Stimulated activated naive B cell treated with anti-CD40 and anti-IgM and Interleukin-4, amounts not matched to agents 10 μg/mL and 1 μg/mL and 100 μg/mL, for 72 hours (primary cell): ENCODE results near the gene ELMO1.

Experiments
- ATAC-seq, 2 donors: fragments of 150-1000 bp; cut with Tn5 transposase; replicated peaks; 2 replicates each; pipeline ENCODE4 v1.10.0; 2021; ENCODE audit warnings: moderate library complexity in 1 of 2
- DNase-seq: peaks from one replicate; pipeline ENCODE4 v3.0.0; 2021
- H3K27ac Mint-ChIP-seq: one replicate; pipeline ENCODE4 v1.8.0; 2022; ENCODE audit warnings: mild to moderate bottlenecking, mixed read lengths
- H3K27me3 Mint-ChIP-seq, 2 donors: one replicate each; pipeline ENCODE4 v1.8.0; 2022; ENCODE audit warnings: mixed read lengths in 2 of 2
- H3K36me3 Mint-ChIP-seq, 2 donors: one replicate each; pipeline ENCODE4 v1.8.0; 2022; ENCODE audit warnings: mixed read lengths in 2 of 2, mild to moderate bottlenecking in 1 of 2
- H3K4me1 Mint-ChIP-seq, 2 donors: one replicate each; pipeline ENCODE4 v1.8.0; 2022; ENCODE audit warnings: mixed read lengths in 2 of 2, mild to moderate bottlenecking in 1 of 2
- H3K4me3 Mint-ChIP-seq, 2 donors: one replicate each; pipeline ENCODE4 v1.8.0; 2022; ENCODE audit warnings: mild to moderate bottlenecking in 2 of 2, mixed read lengths in 2 of 2, moderate library complexity in 1 of 2
- H3K9me3 Mint-ChIP-seq, 2 donors: one replicate each; pipeline ENCODE4 v1.8.0; 2022; ENCODE audit warnings: mixed read lengths in 2 of 2, mild to moderate bottlenecking in 1 of 2

ELMO1 gene

DNA sequence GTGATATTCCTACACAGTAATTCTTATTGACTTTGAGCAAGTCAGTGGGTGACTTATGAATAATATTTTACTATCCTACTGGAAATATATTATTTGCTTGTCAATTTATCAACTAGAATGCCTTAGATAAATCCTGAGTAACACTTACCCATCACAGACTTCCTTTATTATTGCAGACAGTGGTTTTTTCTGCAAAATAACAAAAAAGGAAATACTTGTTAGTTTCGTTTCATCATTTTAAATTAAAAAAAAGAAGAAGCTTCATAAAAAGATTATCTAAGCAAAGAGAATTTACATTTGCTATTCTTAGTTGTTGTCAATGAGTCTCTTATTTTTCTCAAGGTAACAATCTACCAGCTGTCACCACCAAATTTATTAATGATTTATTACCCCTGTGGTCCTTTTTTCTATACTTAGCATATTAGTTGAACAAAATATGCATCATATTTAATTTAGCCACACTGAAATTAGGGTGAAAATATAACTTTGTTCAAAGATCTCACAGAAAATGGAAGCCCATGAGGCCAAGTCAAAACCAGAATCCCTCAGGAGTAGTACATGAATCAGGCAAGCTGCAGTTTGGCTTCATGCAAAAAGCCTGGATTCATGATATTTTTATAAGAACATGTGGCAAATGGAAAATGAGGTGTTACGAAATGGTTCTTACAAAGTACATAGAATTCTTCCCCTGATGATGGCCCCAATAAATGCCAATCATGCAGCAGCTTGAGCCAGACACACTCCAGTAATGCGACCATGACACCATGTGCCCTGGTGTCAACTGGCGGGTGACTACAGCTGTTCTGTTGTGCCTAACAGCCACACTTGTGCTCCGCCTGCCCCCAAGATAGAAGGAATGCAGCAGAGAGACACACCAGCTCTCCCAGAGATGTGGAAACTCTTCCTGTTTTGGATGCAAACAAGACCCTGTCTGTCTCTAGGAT is 132.6 kb downstream of the ELMO1 start:
- peaks cover 25 to 43% of the 10 kb centered on the region in 2 donors for H3K4me1 Mint-ChIP-seq
- ATAC-seq (no peak), DNase-seq (no peak)
- H3K9me3 Mint-ChIP-seq = peaks cover 2 to 3% of the 10 kb centered on the region in 2 donors
- H3K36me3 Mint-ChIP-seq = peaks cover 17 to 37% of the 10 kb centered on the region in 2 donors
- H3K27me3 Mint-ChIP-seq = no peaks in the 10 kb centered on the region
- H3K27ac Mint-ChIP-seq = no peak overlapping the region
- H3K4me3 Mint-ChIP-seq = peak overlapping the region; percentile 1 to 25

DNA sequence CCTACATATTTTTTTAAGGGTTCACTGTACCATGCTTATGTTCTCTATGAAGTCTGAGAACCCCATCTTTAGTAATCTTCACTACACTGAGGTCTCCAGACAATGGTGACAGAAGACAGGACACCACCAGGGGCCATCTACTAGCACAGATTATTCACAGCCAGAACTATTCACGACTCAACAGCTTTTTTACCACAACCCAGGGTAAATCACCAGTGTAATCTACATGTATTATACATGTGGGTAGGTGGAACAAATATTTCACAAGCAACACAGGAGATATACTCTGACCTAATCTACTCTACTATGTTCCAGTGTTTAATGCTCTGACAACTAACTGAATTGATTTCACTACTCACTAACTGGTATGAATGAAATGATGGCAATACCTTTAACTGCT is 136.1 kb downstream of the ELMO1 start:
- H3K36me3 Mint-ChIP-seq = peaks cover 46 to 70% of the 10 kb centered on the region in 2 donors
- peaks cover 13 to 15% of the 10 kb centered on the region in 2 donors for H3K9me3 Mint-ChIP-seq
- no peak overlapping the region for H3K4me3 Mint-ChIP-seq
- DNase-seq = no peak
- peak overlapping the region; percentile 62 for H3K27ac Mint-ChIP-seq
- no peaks in the 10 kb centered on the region for H3K27me3 Mint-ChIP-seq
- peaks cover 40 to 71% of the 10 kb centered on the region in 2 donors for H3K4me1 Mint-ChIP-seq
- no peak for ATAC-seq

DNA sequence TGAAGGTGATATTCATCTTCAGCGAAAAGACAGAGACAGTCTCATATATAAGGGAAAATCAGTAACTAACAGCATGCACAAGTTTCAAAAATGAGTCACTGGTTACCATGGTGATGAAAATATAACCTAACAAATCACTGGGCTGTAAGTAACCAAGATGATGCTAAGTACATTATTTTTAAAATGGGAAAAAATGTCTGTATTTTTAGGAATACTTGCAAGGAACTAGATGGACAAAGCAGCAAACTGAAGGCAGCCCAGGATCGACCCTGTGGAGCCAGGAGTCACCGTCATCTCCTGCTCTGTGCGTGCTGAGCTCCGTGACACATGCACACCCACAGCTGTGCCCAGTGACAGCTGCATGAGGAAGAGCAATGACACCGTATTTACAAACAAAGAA is 137.3 kb downstream of the ELMO1 start:
- H3K36me3 Mint-ChIP-seq = peaks cover 49 to 71% of the 10 kb centered on the region in 2 donors
- peak; percentile 89 to 92 for ATAC-seq
- no peak overlapping the region for H3K4me3 Mint-ChIP-seq
- peaks cover 34 to 60% of the 10 kb centered on the region in 2 donors for H3K4me1 Mint-ChIP-seq
- H3K27me3 Mint-ChIP-seq = no peaks in the 10 kb centered on the region
- H3K27ac Mint-ChIP-seq = peak overlapping the region; percentile 90
- peak; percentile 12 for DNase-seq
- peaks cover 12% of the 10 kb centered on the region in 2 donors for H3K9me3 Mint-ChIP-seq

DNA sequence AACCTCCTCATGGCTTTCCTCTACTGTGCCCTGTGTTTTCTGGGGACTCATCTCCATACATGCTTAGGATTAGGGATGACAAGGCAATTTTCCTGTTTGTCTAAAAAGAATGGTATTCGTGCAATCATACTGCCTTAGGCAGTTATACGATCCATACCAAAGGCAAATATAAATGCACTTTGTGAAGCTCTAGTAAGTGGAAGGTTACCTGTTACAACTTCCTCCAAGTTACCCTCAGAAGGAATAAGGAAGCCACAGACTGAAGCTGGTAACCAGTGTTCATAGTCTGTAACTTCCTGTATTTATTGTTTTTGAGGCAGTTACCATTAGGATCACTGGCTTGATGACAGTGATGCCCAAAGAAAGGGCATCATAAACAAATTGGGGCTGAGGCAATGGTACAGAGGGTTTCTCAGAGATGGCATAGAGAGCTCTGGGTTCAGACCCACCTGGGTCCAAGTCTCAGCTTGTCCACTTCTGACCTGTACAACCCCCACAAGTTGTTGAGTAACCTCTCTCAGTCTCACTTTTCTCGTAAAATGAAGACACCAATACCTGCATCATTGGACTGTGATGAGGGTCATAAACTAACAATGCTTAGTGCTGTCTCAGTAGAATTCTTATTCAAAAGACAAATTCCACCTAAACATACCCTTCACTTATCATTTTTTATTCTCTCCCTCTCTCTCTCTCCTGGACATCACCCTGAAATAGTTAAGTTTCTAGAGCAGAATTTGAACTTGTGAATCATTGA is 138.2 kb downstream of the ELMO1 start:
- Mint-ChIP-seq H3K9me3 (peaks cover 12% of the 10 kb centered on the region in 2 donors), H3K36me3 (peaks cover 54 to 78% of the 10 kb centered on the region in 2 donors), H3K4me3 (peak overlapping the region; percentile 1 to 25), H3K27ac (peak overlapping the region; percentile 90), H3K27me3 (no peaks in the 10 kb centered on the region), H3K4me1 (peaks cover 31 to 55% of the 10 kb centered on the region in 2 donors)
- DNase-seq = no peak
- peak; percentile 79 to 80 for ATAC-seq

DNA sequence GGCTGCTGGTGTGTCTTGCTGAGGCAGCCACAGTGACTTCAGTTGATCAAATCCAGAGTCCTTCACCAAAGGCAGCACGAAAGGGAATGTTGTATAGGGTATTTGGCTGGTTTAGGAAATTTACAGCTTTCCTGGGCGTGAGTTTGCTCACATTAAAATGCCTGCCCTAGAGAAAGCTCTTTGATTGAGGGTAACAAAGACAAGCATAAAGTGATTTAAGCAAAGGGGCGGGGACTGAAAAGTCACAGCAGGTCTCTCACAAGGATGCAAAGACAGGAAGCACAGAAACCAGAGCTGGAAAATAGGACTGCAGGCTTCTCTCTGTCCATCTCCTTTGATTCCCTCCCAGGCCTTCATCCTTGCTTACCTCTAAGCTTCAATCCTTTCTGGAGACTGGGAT is 139.2 kb downstream of the ELMO1 start:
- ATAC-seq (no peak), DNase-seq (no peak)
- no peaks in the 10 kb centered on the region for H3K27me3 Mint-ChIP-seq
- H3K36me3 Mint-ChIP-seq = peaks cover 54 to 88% of the 10 kb centered on the region in 2 donors
- no peak overlapping the region for H3K4me3 Mint-ChIP-seq
- peaks cover 12% of the 10 kb centered on the region in 2 donors for H3K9me3 Mint-ChIP-seq
- H3K27ac Mint-ChIP-seq = peak overlapping the region; percentile 20
- H3K4me1 Mint-ChIP-seq = peaks cover 31 to 55% of the 10 kb centered on the region in 2 donors

DNA sequence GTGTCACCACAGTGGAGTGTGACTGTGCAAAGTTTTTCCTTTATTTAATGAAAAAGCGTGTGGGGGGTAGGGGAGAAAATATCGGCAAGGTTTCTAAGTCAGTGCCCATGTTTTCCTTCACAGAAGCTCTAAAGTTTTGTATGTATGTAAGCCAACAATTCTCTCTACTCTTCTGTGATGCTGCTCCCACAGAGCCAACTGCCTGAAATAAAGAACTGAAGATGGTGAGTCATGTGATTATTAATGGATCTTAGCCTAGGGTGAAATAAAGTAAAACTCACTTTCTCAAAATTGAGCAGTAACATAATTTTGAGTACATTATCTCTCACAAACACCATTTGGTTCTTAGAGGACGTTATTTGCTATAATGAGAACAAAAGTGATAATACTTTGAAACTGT is 143.7 kb downstream of the ELMO1 start:
- no peak for ATAC-seq
- Mint-ChIP-seq H3K27ac (no peak overlapping the region), H3K4me1 (peaks cover 11 to 17% of the 10 kb centered on the region in 2 donors), H3K36me3 (peaks cover 49 to 83% of the 10 kb centered on the region in 2 donors), H3K9me3 (peaks cover 12% of the 10 kb centered on the region in 2 donors), H3K4me3 (no peak overlapping the region), H3K27me3 (no peaks in the 10 kb centered on the region)
- DNase-seq = no peak

DNA sequence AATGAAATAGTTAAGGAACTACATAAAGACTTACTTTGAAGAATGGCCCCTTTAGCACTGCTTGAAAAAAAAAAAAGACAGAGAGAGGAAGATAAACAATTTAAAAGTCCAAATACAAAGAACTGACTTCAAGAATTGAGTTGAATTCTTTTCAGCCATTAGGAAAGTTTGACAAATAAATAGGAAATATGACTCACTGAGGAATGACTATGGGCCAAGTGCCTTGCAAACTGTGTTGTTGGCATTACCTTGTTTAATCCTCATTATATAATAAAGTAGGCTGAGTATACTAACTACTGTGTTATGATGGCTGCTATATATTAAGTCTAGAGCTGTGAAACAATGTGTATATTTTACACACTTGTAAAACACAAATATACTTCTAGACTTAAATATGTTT is 151.1 kb downstream of the ELMO1 start:
- ATAC-seq = no peak

DNA sequence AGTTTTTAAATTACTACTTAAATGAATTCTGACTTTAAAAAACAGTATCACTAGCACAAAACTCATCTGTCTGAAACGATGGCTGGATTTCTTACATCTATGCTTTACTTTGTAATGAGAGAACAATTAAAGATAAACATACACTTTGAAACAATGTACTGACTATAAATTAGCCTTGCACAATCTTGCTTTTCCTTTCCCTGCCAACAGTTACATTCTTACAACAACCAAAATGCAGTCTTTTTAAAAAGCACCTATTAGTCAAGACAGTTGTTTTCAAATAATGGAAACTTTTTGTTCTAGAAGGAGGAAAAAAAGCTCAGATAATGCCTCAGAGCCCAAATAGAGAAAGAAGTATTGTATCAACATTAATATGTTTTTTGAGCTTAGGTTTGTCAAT is 153.3 kb downstream of the ELMO1 start:
- Mint-ChIP-seq H3K4me1 (peaks cover 8 to 9% of the 10 kb centered on the region in 2 donors), H3K4me3 (no peak overlapping the region), H3K27me3 (no peaks in the 10 kb centered on the region), H3K36me3 (peaks cover 3 to 8% of the 10 kb centered on the region in 2 donors), H3K27ac (no peak overlapping the region), H3K9me3 (no peaks in the 10 kb centered on the region)
- DNase-seq (no peak), ATAC-seq (no peak)

More for the DNA sequence above, 151.1 kb downstream of the ELMO1 start:
- Mint-ChIP-seq H3K4me1 (peaks cover 0 to 1% of the 10 kb centered on the region in 2 donors), H3K4me3 (no peak overlapping the region), H3K27me3 (no peaks in the 10 kb centered on the region), H3K27ac (no peak overlapping the region), H3K9me3 (no peaks in the 10 kb centered on the region), H3K36me3 (peaks cover 6 to 23% of the 10 kb centered on the region in 2 donors)
- no peak for DNase-seq

DNA sequence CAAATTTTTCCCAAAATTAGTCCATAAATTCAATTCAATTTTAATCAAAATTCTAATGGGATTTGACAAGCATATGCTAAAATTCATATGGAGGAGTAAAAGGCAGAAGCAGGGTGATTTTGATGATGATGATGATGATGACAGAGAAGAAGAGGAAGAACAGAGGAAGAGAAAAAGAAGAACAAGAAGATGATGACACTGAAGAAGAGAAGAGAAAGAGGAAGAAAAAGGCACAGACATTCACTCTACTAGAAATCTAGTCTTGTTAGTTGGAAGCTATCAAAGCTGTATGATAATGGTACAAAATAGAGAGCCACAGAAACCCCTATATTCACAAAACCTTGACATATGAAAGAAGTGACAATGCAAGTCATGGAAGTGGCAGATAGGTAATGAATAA is 157.9 kb downstream of the ELMO1 start:
- no peak overlapping the region for H3K27ac Mint-ChIP-seq
- no peaks in the 10 kb centered on the region for H3K9me3 Mint-ChIP-seq
- H3K4me1 Mint-ChIP-seq = peaks cover 22 to 40% of the 10 kb centered on the region in 2 donors
- H3K27me3 Mint-ChIP-seq = no peaks in the 10 kb centered on the region
- no peak for DNase-seq
- H3K36me3 Mint-ChIP-seq = peaks cover 1 to 12% of the 10 kb centered on the region in 2 donors
- ATAC-seq = no peak
- H3K4me3 Mint-ChIP-seq = no peak overlapping the region

DNA sequence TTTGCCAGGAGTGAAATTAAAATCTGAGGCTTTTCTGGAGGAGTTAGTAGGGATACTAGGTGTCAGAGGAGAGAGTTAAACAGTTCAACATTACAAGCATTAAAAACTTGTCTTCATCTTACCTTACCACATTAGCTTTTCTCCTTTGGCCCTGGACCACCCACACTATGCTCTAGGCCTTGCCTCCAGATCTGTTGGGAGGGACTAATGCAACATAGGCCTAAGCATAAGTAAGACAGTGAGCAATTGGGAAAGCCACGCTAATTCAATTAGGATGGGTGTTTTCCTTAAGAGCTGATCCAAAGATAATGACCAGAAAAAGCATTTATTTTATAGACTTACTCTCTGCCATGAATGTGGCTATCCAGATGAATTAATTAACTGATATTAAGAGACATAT is 158.9 kb downstream of the ELMO1 start:
- ATAC-seq = no peak
- Mint-ChIP-seq H3K4me3 (no peak overlapping the region), H3K27ac (no peak overlapping the region), H3K9me3 (no peaks in the 10 kb centered on the region), H3K4me1 (peaks cover 32 to 50% of the 10 kb centered on the region in 2 donors), H3K27me3 (no peaks in the 10 kb centered on the region), H3K36me3 (peaks cover 1 to 12% of the 10 kb centered on the region in 2 donors)
- DNase-seq = no peak

DNA sequence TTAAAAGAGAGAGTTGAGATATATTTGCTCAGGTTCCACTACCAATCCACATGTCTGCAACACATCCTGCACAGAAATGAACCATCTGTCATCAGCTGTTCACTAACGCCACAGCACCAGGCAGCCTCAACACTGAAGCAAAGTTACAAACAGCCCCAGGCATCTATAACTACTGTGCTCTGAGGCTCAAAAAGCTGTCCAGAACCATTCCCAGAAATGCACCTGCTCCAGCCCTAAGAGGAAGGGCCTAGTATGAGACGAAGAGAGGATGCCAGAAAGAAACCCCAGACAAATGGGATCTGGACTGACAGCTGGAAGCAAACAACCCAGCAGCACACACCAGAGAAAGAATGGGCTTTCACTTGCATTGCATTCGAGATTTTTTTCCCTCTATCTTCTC is 159.3 kb downstream of the ELMO1 start:
- H3K27me3 Mint-ChIP-seq = no peaks in the 10 kb centered on the region
- H3K36me3 Mint-ChIP-seq = peaks cover 1 to 12% of the 10 kb centered on the region in 2 donors
- no peak for ATAC-seq
- H3K4me1 Mint-ChIP-seq = peaks cover 33 to 54% of the 10 kb centered on the region in 2 donors
- DNase-seq = no peak
- H3K9me3 Mint-ChIP-seq = no peaks in the 10 kb centered on the region
- peak overlapping the region; percentile 48 for H3K27ac Mint-ChIP-seq
- H3K4me3 Mint-ChIP-seq = no peak overlapping the region

DNA sequence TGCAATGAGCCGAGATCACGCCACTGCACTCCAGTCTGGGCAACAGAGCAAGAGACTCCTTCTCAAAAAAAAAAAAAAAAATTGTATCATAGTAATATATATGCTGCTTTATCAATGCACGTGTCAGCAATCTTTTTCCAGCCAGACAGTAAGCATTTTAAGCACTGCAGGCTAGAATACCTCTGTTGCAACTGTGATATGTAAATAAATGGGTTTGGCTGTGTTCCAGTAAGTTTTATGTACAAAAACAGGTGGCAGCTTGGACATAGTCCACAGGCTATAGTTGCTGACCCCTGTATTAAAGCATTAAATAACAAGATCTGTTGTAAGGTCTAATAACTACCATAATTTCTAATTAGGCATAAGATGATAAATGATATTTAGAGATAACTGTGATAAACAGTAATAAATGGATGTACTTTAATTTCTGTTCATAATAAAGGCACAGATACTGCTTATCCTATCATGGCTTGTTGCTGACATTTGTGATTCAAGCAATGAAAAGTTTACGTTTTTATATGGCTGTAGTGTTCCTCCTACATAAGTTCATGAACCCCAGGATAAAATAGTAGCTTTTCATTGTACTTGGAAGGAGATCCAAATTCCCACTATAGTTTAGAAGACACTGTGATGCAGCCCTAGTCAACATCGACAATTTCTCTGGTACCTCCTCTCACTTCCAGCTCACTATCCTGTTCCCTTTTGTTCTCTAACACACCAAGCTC is 161.4 kb downstream of the ELMO1 start:
- DNase-seq = no peak
- peaks cover 33 to 58% of the 10 kb centered on the region in 2 donors for H3K4me1 Mint-ChIP-seq
- ATAC-seq = no peak

DNA sequence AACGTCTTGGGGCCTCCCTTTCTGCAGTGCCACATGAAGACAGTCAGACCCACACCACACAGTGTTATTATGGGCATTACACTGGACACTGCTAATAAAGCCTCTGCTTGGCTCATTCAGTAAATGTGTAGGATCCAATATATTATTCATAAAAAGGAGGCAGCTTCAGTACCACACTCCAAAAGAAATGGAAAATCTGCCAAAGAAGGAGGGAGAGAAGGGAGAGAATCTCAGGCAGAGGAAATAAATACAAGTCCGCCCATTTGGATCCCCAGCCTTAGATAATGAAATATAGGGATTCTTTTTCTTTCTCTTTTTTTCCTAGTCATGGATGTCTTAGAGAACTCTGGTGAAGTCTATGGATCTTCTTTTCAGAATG is 162.2 kb downstream of the ELMO1 start:
- Mint-ChIP-seq H3K4me1 (peaks cover 33 to 58% of the 10 kb centered on the region in 2 donors), H3K27ac (no peak overlapping the region), H3K27me3 (no peaks in the 10 kb centered on the region), H3K4me3 (no peak overlapping the region), H3K9me3 (no peaks in the 10 kb centered on the region), H3K36me3 (peaks cover 6 to 18% of the 10 kb centered on the region in 2 donors)
- ATAC-seq = no peak
- no peak for DNase-seq

More for the DNA sequence above, 161.4 kb downstream of the ELMO1 start:
- no peak overlapping the region for H3K27ac Mint-ChIP-seq
- H3K9me3 Mint-ChIP-seq = no peaks in the 10 kb centered on the region
- H3K27me3 Mint-ChIP-seq = no peaks in the 10 kb centered on the region
- peaks cover 3 to 14% of the 10 kb centered on the region in 2 donors for H3K36me3 Mint-ChIP-seq
- H3K4me3 Mint-ChIP-seq = no peak overlapping the region
